ENCODE results near the gene HS1BP3.

Gene HS1BP3

GRCh38 chr2:20580690-20581437 lies 70.0 kb downstream of the HS1BP3 start:
- DNase-seq, result no peak

GRCh38 chr2:20579866-20580265 lies 71.0 kb downstream of the HS1BP3 start:
- DNase-seq, result no peak

GRCh38 chr2:20578895-20579825 lies 71.7 kb downstream of the HS1BP3 start:
- no peak for DNase-seq

- no peak for DNase-seq
These were observed 72.5 kb downstream of the HS1BP3 start for GRCh38 chr2:20578266-20578894.

GRCh38 chr2:20577495-20578235 lies 73.2 kb downstream of the HS1BP3 start:
- no peak for DNase-seq

GRCh38 chr2:20576598-20577115 lies 74.2 kb downstream of the HS1BP3 start:
- no peak for DNase-seq

- no peak for DNase-seq
These were observed 74.8 kb downstream of the HS1BP3 start for GRCh38 chr2:20575935-20576597.

- no peak for DNase-seq
These were observed 75.5 kb downstream of the HS1BP3 start for GRCh38 chr2:20575414-20575813.

GRCh38 chr2:20574930-20575329 lies 76.0 kb downstream of the HS1BP3 start:
- DNase-seq, result no peak

- no peak for DNase-seq
These were observed 76.4 kb downstream of the HS1BP3 start for GRCh38 chr2:20574423-20574911.

- DNase-seq, result peak; percentile 82
These were observed 77.1 kb downstream of the HS1BP3 start for GRCh38 chr2:20573620-20574422.

- no peak for DNase-seq
These were observed 78.7 kb downstream of the HS1BP3 start for GRCh38 chr2:20572221-20572620.

- no peak for DNase-seq
These were observed 79.2 kb downstream of the HS1BP3 start for GRCh38 chr2:20571644-20572215.

GRCh38 chr2:20571231-20571630 lies 79.7 kb downstream of the HS1BP3 start:
- no peak for DNase-seq

GRCh38 chr2:20570249-20570648 lies 80.6 kb downstream of the HS1BP3 start:
- no peak for DNase-seq

- no peak for DNase-seq
These were observed 81.3 kb downstream of the HS1BP3 start for GRCh38 chr2:20569464-20570223.

- DNase-seq, result no peak
These were observed 82.1 kb downstream of the HS1BP3 start for GRCh38 chr2:20568501-20569463.

- no peak for DNase-seq
These were observed 83.0 kb downstream of the HS1BP3 start for GRCh38 chr2:20567926-20568179.

All from NCI-H2171 treated with DMSO at 0.1 percent for 48 hours (cell line).